Rectal smooth muscle tissue (tissue), 1 donor: ENCODE results near the gene BLOC1S1.
"Not testable (repeated sequence)": the region's sequence is repeated elsewhere in the genome, so short reads cannot be mapped to it uniquely, and the experiment has no call there.

Experiments
- H3K27ac ChIP-seq: one replicate; pipeline ENCODE4 v1.7.0; 2013; ENCODE audit warnings: low read depth, low read length, inconsistent platforms
- H3K27me3 ChIP-seq: one replicate; pipeline ENCODE4 v1.7.0; 2013; ENCODE audit warnings: low read length; ENCODE audit not compliant: control insufficient read depth, insufficient read depth
- H3K36me3 ChIP-seq: one replicate; pipeline ENCODE4 v1.7.0; 2013; ENCODE audit warnings: low read length; ENCODE audit not compliant: control insufficient read depth, insufficient read depth
- H3K4me1 ChIP-seq: one replicate; pipeline ENCODE4 v1.7.0; 2013; ENCODE audit warnings: low read length; ENCODE audit not compliant: control insufficient read depth, insufficient read depth
- H3K4me3 ChIP-seq: one replicate; pipeline ENCODE4 v1.7.0; 2013; ENCODE audit warnings: low read length
- H3K9ac ChIP-seq: one replicate; pipeline ENCODE4 v1.7.0; 2013; ENCODE audit warnings: low read length

Gene BLOC1S1

DNA sequence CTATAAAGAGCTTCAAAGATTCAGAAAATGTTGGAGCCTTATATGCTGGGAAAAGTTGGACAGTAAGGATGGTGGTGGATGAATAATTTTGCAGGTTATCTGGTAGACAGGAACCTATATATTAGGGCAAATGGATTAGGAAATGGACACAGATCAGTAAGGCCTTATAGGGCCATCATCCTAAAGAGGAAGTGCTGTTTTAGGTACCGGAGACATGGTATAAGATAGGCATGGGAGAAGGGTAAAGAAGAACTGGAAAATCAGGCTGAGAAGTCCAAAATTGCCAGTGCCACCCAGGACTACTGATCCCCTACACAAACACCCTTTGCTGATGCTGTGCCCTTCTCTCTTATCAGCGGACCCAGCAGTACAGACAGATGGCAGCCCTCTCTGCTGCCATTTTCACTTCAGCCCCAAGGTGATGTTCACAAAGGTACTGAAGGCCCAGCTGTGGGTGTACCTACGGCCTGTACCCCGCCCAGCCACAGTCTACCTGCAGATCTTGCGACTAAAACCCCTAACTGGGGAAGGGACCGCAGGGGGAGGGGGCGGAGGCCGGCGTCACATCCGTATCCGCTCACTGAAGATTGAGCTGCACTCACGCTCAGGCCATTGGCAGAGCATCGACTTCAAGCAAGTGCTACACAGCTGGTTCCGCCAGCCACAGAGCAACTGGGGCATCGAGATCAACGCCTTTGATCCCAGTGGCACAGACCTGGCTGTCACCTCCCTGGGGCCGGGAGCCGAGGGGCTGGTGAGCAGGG, 32.6 kb downstream of the BLOC1S1 start:
- Histone ChIP-seq H3K27ac (no peak overlapping the region), H3K4me1 (peaks cover 2% of the 10 kb centered on the region), H3K27me3 (no peaks in the 10 kb centered on the region), H3K36me3 (peaks cover 21% of the 10 kb centered on the region), H3K9ac (no peak overlapping the region), H3K4me3 (no peak overlapping the region)

GRCh38 chr12:55755246-55755645, 39.4 kb downstream of the BLOC1S1 start:
- Histone ChIP-seq H3K4me3 (no peak overlapping the region), H3K36me3 (peaks cover 36% of the 10 kb centered on the region), H3K4me1 (no peaks in the 10 kb centered on the region), H3K27me3 (no peaks in the 10 kb centered on the region), H3K27ac (no peak overlapping the region), H3K9ac (no peak overlapping the region)

DNA sequence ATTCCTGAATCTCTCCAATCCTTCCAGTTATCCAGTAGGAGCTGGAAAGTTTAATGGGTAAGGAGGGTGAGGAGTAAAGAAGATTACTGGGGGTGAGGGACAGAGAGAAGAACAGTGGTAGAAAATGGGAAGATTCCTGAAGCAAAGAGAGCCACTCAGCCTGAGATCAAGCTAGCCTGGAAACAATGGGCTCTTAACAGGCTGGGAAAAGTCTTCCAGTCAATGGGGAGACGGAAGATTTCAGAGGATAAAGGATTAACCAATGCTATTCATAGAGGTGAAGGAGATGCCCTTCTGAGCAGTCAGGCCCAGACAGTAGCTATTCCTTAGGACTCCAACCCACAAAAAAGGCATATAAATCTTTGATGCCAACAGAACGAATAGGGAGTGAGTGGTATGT, 41.9 kb downstream of the BLOC1S1 start:
- Histone ChIP-seq H3K9ac (no peak overlapping the region), H3K27me3 (no peaks in the 10 kb centered on the region), H3K36me3 (peaks cover 25% of the 10 kb centered on the region), H3K27ac (no peak overlapping the region), H3K4me3 (no peak overlapping the region), H3K4me1 (no peaks in the 10 kb centered on the region)

- H3K4me3 ChIP-seq, H3K27ac ChIP-seq, H3K4me1 ChIP-seq, H3K9ac ChIP-seq, H3K27me3 ChIP-seq: not testable (repeated sequence)
- peaks cover 19% of the 10 kb centered on the region for H3K36me3 ChIP-seq
These were observed 42.7 kb downstream of the BLOC1S1 start for GRCh38 chr12:55758575-55758974.

GRCh38 chr12:55760663-55761062, 44.8 kb downstream of the BLOC1S1 start:
- Histone ChIP-seq H3K27ac (no peak overlapping the region), H3K4me1 (no peaks in the 10 kb centered on the region), H3K4me3 (no peak overlapping the region), H3K27me3 (no peaks in the 10 kb centered on the region), H3K36me3 (peaks cover 17% of the 10 kb centered on the region), H3K9ac (no peak overlapping the region)

GRCh38 chr12:55762646-55763045, 46.8 kb downstream of the BLOC1S1 start:
- H3K4me1 ChIP-seq: no peaks in the 10 kb centered on the region
- no peaks in the 10 kb centered on the region for H3K27me3 ChIP-seq
- peaks cover 10% of the 10 kb centered on the region for H3K36me3 ChIP-seq
- H3K4me3 ChIP-seq: no peak overlapping the region
- no peak overlapping the region for H3K9ac ChIP-seq
- no peak overlapping the region for H3K27ac ChIP-seq

DNA sequence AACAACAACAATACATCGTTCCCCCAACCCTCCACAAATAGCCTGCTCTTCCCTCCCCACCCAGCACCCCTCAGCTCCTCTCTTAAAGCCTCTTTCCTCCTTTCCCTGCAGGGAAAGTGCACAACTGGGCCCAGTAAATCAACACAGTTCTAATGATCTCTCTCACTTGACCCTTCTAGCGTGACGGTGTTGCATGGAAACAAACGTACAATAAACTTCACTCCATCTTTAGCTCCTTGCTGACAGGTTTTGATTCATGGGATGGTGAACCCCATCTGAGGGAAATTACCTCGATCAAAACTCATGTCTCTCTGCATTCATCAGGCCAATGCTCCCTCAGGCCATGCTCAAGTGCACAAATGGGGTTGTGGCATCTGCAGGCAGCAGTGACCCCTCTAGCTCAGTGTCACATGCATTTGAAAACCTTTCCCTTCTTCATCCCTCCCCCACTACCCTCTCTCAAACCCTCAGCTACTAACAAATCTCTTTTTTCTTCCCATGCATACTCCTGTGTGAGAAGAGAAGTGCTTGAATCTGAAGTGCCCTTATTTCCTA, 50.0 kb downstream of the BLOC1S1 start:
- Histone ChIP-seq H3K27me3 (no peaks in the 10 kb centered on the region), H3K27ac (no peak overlapping the region)

GRCh38 chr12:55767156-55767555, 51.3 kb downstream of the BLOC1S1 start:
- Histone ChIP-seq H3K4me1 (no peaks in the 10 kb centered on the region), H3K4me3 (no peak overlapping the region), H3K36me3 (no peaks in the 10 kb centered on the region), H3K9ac (no peak overlapping the region), H3K27me3 (no peaks in the 10 kb centered on the region), H3K27ac (no peak overlapping the region)

More for the DNA sequence above, 50.0 kb downstream of the BLOC1S1 start:
- Histone ChIP-seq H3K4me3 (no peak overlapping the region), H3K9ac (no peak overlapping the region), H3K4me1 (no peaks in the 10 kb centered on the region), H3K36me3 (no peaks in the 10 kb centered on the region)
